SK-N-SH (cell line): ENCODE measurements around the gene LCN1. TPM values are rescaled to one million over a fixed set of nuclear protein-coding genes. Genes with fewer than 3 reads are reported as not detected.

Experiments used
- CTCF ChIA-PET: fragments of 300-600, 350-600 bp; formaldehyde crosslinking; extraction: SDS; loops from one replicate; lab custom pipeline; 2021; lab: Yijun Ruan, JAX
- POLR2A ChIA-PET: fragments of 350-600 bp; sonication (Branson Sonifier 250); formaldehyde crosslinking; extraction: SDS; loops from one replicate; lab custom pipeline; 2020; ENCODE audit warnings: antibody characterized with exemption, inconsistent platforms; lab: Yijun Ruan, JAX
- DNase-seq: peaks from one replicate; pipeline ENCODE4 v3.0.0; 2012
- H2AFZ ChIP-seq: fragments of 200-600 bp; sonication (generic); 2 replicates; pipeline ENCODE4 v1.8.1; 2016; ENCODE audit warnings: antibody characterized with exemption, mild to moderate bottlenecking, low read depth
- H3F3A ChIP-seq: fragments of 200-600 bp; sonication (generic); replicated peaks from 2 replicates; pipeline ENCODE3; 2016; ENCODE audit warnings: antibody characterized with exemption, mild to moderate bottlenecking; ENCODE audit not compliant: insufficient read depth
- H3K27ac ChIP-seq, 2 experiments: fragments of 200-500 bp in 1 of 2; fragments of 200-600 bp in 1 of 2; sonication (Bioruptor generic) in 1 of 2; sonication (generic), shearing (Covaris generic) in 1 of 2; 2 replicates each; pipeline versions ENCODE4 v1.5.1 to v1.6.1; 2014 to 2016; ENCODE audit warnings: low read depth in 2 of 2, inconsistent platforms in 1 of 2, low read length in 1 of 2, mild to moderate bottlenecking in 1 of 2, mixed read lengths in 1 of 2
- H3K27me3 ChIP-seq: fragments of 200-600 bp; sonication (generic), shearing (Covaris generic); 2 replicates; pipeline ENCODE4 v1.6.1; 2016; ENCODE audit warnings: mixed run types; ENCODE audit not compliant: insufficient read depth
- H3K36me3 ChIP-seq, 2 experiments: fragments of 200-500 bp in 1 of 2; fragments of 200-600 bp in 1 of 2; sonication (Bioruptor generic) in 1 of 2; sonication (generic) in 1 of 2; replicated peaks in 1 of 2; 2 replicates each; pipeline versions ENCODE3 to v1.5.1; 2014 to 2016; ENCODE audit warnings: low read length in 1 of 2, mild to moderate bottlenecking in 1 of 2; ENCODE audit not compliant: insufficient read depth in 2 of 2, control insufficient read depth in 1 of 2
- H3K4me1 ChIP-seq, 2 experiments: fragments of 200-500 bp in 1 of 2; fragments of 200-600 bp in 1 of 2; sonication (Bioruptor generic) in 1 of 2; sonication (generic), shearing (Covaris generic) in 1 of 2; 2 replicates each; pipeline versions ENCODE4 v1.5.1 to v1.6.1; 2014 to 2016; ENCODE audit warnings: low read depth in 1 of 2, low read length in 1 of 2, mixed run types in 1 of 2; ENCODE audit not compliant: insufficient read depth in 2 of 2, control insufficient read depth in 1 of 2
- H3K4me2 ChIP-seq: fragments of 200-600 bp; sonication (generic), shearing (Covaris generic); 2 replicates; pipeline ENCODE4 v1.6.1; 2017; ENCODE audit warnings: mixed run types
- H3K4me3 ChIP-seq, 2 experiments: fragments of 200-500 bp in 1 of 2; fragments of 200-600 bp in 1 of 2; sonication (Bioruptor generic) in 1 of 2; sonication (generic), shearing (Covaris generic) in 1 of 2; 2 replicates each; pipeline versions ENCODE4 v1.5.1 to v1.8.1; 2014 to 2016; ENCODE audit warnings: low read depth in 2 of 2, inconsistent platforms in 1 of 2, low read length in 1 of 2, mild to moderate bottlenecking in 1 of 2, mixed read lengths in 1 of 2, moderate library complexity in 1 of 2
- H3K79me2 ChIP-seq: fragments of 200-600 bp; sonication (generic); 2 replicates; pipeline ENCODE4 v1.8.1; 2017; ENCODE audit warnings: mild to moderate bottlenecking; ENCODE audit not compliant: insufficient read depth
- H3K9ac ChIP-seq: fragments of 200-600 bp; sonication (generic); 2 replicates; pipeline ENCODE4 v1.6.1; 2017; ENCODE audit warnings: mixed run types
- H3K9me2 ChIP-seq: fragments of 200-600 bp; sonication (generic); 2 replicates; pipeline ENCODE4 v1.6.1; 2017; ENCODE audit warnings: mixed run types
- H3K9me3 ChIP-seq: fragments of 200-600 bp; sonication (generic); 2 replicates; pipeline ENCODE4 v1.6.1; 2017; ENCODE audit warnings: mixed run types, mild to moderate bottlenecking, moderate library complexity
- H4K20me1 ChIP-seq: fragments of 200-600 bp; sonication (generic); 2 replicates; pipeline ENCODE4 v1.6.1; 2017; ENCODE audit warnings: mild to moderate bottlenecking, mixed run types; ENCODE audit not compliant: insufficient read depth
- CTCF ChIP-seq: fragments of 200-600 bp; sonication (generic); IDR thresholded peaks from 2 replicates; pipeline ENCODE4 v1.6.1; 2017; ENCODE audit warnings: antibody characterized with exemption, mild to moderate bottlenecking, moderate library complexity
- ELF1 ChIP-seq: IDR thresholded peaks from 2 replicates; pipeline ENCODE4 v1.4.0; 2012
- EP300 ChIP-seq, 2 experiments: IDR thresholded peaks; 2 replicates each; pipeline versions ENCODE4 v1.4.0 to v1.6.1; 2012; ENCODE audit warnings: borderline replicate concordance in 1 of 2, low read depth in 1 of 2, low read length in 1 of 2
- EZH2phosphoT487 ChIP-seq: fragments of 200-600 bp; sonication (generic); IDR thresholded peaks from 2 replicates; pipeline ENCODE4 v1.6.1; 2017; ENCODE audit warnings: low read depth, mixed run types, mild to moderate bottlenecking, antibody characterized with exemption, moderate library complexity, borderline replicate concordance
- FOSL2 ChIP-seq: IDR thresholded peaks from 2 replicates; pipeline ENCODE4 v1.4.0; 2012; ENCODE audit warnings: low read depth, mild to moderate bottlenecking, moderate library complexity, borderline replicate concordance
- GABPA ChIP-seq: IDR thresholded peaks from 2 replicates; pipeline ENCODE4 v1.4.0; 2012; ENCODE audit warnings: low read depth, mild to moderate bottlenecking
- MEF2A ChIP-seq: IDR thresholded peaks from 2 replicates; pipeline ENCODE4 v1.4.0; 2012; ENCODE audit warnings: low read depth, borderline replicate concordance
- MXI1 ChIP-seq: IDR thresholded peaks from 2 replicates; pipeline ENCODE4 v1.6.1; 2012; ENCODE audit warnings: mild to moderate bottlenecking, low read depth, low read length, improper control_type of control experiment
- NFIC ChIP-seq: IDR thresholded peaks from 2 replicates; pipeline ENCODE4 v1.4.0; 2012; ENCODE audit warnings: borderline replicate concordance
- NRF1 ChIP-seq: IDR thresholded peaks from 2 replicates; pipeline ENCODE4 v1.6.1; 2012; ENCODE audit warnings: low read depth, mild to moderate bottlenecking, low read length
- RAD21 ChIP-seq: IDR thresholded peaks from 2 replicates; pipeline ENCODE4 v1.6.1; 2012; ENCODE audit warnings: mild to moderate bottlenecking, low read length
- REST ChIP-seq: IDR thresholded peaks from 2 replicates; pipeline ENCODE4 v1.6.1; 2012; ENCODE audit warnings: mild to moderate bottlenecking, low read depth, low read length, moderate library complexity
- TAF1 ChIP-seq: IDR thresholded peaks from 2 replicates; pipeline ENCODE4 v1.6.1; 2012; ENCODE audit warnings: low read depth, mild to moderate bottlenecking, low read length, moderate library complexity, borderline replicate concordance
- TCF12 ChIP-seq: IDR thresholded peaks from 2 replicates; pipeline ENCODE4 v1.4.0; 2012
- TEAD4 ChIP-seq: IDR thresholded peaks from 2 replicates; pipeline ENCODE4 v1.4.0; 2012; ENCODE audit warnings: mild to moderate bottlenecking, borderline replicate concordance; ENCODE audit not compliant: insufficient read depth
- ZBTB33 ChIP-seq: IDR thresholded peaks from 2 replicates; pipeline ENCODE4 v1.4.0; 2012; ENCODE audit warnings: low read depth, borderline replicate concordance
- WGBS: methylation state at CpG from one replicate; pipeline ENCODE4 v1.1.6; 2017; ENCODE audit warnings: low lambda C conversion rate; 5-methylcytosine and 5-hydroxymethylcytosine counted together
- polyA plus RNA-seq, 3 experiments: library from polyadenylated mRNA; depleted of rRNA; stranded (reverse); fragments of >200 nt; gene quantifications; 2 replicates each; pipeline ENCODE4 v1.2.3, GENCODE V29; 2012
- TF ChIP-seq, protein P1 (sequence below): IDR thresholded peaks from 2 replicates; pipeline ENCODE4; 2012
- TF ChIP-seq, protein P2 (sequence below): IDR thresholded peaks from 2 replicates; pipeline ENCODE4 v1.4.0; 2012; ENCODE audit warnings: low read depth
- TF ChIP-seq, protein P3 (sequence below): fragments of 150-350 bp; IDR thresholded peaks from 2 replicates; pipeline ENCODE4 v1.6.1; 2017; ENCODE audit warnings: antibody characterized with exemption, low read length, low read depth, borderline replicate concordance

The LCN1 gene
- polyA plus RNA-seq, 1 of the 3 experiments (the other 2 are of a cell fraction) = not detected

DNA sequence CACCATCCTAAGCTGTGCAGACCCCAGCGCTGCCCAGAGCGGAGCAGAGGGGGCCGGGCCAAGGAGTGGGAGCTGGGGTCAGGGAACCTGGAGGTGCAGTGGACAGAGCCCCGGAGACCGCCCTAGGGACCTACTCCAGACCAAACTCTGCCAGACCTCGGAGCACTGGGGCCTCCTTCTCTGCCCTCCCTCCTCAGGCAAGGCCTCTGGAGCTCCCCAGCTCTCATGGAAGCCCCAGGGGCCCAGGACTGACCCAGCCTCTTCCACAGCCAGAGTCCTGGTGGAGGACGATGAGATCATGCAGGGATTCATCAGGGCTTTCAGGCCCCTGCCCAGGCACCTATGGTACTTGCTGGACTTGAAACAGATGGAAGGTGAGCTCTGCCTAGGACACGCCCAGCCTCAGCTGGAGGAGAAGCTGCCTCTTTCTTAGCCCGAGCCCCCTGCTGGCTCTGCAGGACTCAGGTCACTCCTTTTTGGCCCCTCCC lies 43.9 kb downstream of the LCN1 start:
- no peaks in the 10 kb centered on the region for H3K9me3 ChIP-seq
- no peaks in the 10 kb centered on the region for H3F3A ChIP-seq
- no peak overlapping the region for H3K27ac ChIP-seq
- H3K9ac ChIP-seq = no peak overlapping the region
- no peaks in the 10 kb centered on the region for H3K79me2 ChIP-seq
- H3K27me3 ChIP-seq = no peaks in the 10 kb centered on the region
- no peaks in the 10 kb centered on the region for H3K9me2 ChIP-seq
- TF ChIP-seq GABPA = no peak
- TF ChIP-seq, protein P1, sequence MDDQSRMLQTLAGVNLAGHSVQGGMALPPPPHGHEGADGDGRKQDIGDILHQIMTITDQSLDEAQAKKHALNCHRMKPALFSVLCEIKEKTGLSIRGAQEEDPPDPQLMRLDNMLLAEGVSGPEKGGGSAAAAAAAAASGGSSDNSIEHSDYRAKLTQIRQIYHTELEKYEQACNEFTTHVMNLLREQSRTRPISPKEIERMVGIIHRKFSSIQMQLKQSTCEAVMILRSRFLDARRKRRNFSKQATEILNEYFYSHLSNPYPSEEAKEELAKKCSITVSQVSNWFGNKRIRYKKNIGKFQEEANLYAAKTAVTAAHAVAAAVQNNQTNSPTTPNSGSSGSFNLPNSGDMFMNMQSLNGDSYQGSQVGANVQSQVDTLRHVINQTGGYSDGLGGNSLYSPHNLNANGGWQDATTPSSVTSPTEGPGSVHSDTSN = no peak
- TF ChIP-seq TAF1 = no peak
- TF ChIP-seq EP300 (IDR thresholded peaks at IDR 0.05; ENCODE audit: borderline replicate concordance in 1 of 2, low read depth in 1 of 2, low read length in 1 of 2) = no peak
- no peak for TF ChIP-seq MXI1
- no peak for TF ChIP-seq ZBTB33
- TF ChIP-seq ELF1 = no peak
- TF ChIP-seq CTCF = no peak
- no peak for TF ChIP-seq NRF1
- TF ChIP-seq, protein P2, sequence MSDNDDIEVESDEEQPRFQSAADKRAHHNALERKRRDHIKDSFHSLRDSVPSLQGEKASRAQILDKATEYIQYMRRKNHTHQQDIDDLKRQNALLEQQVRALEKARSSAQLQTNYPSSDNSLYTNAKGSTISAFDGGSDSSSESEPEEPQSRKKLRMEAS = no peak
- TF ChIP-seq TEAD4 = no peak
- no peak for TF ChIP-seq MEF2A
- TF ChIP-seq, protein P3, sequence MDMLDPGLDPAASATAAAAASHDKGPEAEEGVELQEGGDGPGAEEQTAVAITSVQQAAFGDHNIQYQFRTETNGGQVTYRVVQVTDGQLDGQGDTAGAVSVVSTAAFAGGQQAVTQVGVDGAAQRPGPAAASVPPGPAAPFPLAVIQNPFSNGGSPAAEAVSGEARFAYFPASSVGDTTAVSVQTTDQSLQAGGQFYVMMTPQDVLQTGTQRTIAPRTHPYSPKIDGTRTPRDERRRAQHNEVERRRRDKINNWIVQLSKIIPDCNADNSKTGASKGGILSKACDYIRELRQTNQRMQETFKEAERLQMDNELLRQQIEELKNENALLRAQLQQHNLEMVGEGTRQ = no peak
- TF ChIP-seq REST = no peak
- no peak for TF ChIP-seq TCF12
- TF ChIP-seq NFIC = no peak
- TF ChIP-seq RAD21 = no peak
- no peak for TF ChIP-seq EZH2phosphoT487
- no peak for TF ChIP-seq FOSL2
- H4K20me1 ChIP-seq = no peaks in the 10 kb centered on the region
- DNase-seq = no peak
- ChIA-PET POLR2A (no interaction called here), CTCF (no interaction called here)
- no peak overlapping the region for H3K4me2 ChIP-seq
- no peaks in the 10 kb centered on the region for H3K36me3 ChIP-seq
- 42% methylated on average over 2 of the region's 9 CpGs for WGBS
- H3K4me3 ChIP-seq = no peak overlapping the region
- no peak overlapping the region for H2AFZ ChIP-seq
- H3K4me1 ChIP-seq = no peaks in the 10 kb centered on the region
